ENCODE results near the gene POLR2E.

The POLR2E gene

GRCh38 chr19:1055886-1056620 lies 39.1 kb downstream of the POLR2E start:
- no peak for TF ChIP-seq CTCF (IDR thresholded peaks at IDR 0.05; ENCODE audit: low read depth, low read length)
- H3K4me3 ChIP-seq (replicated peaks in 1 of 2; ENCODE audit: low read depth in 2 of 2, low read length in 2 of 2) = no peak overlapping the region

GRCh38 chr19:1055028-1055425 lies 40.1 kb downstream of the POLR2E start:
- no peak for DNase-seq (ENCODE audit: low read depth in 2 of 2)
- H3K4me3 ChIP-seq (replicated peaks in 1 of 2; ENCODE audit: low read depth in 2 of 2, low read length in 2 of 2) = no peak overlapping the region
- TF ChIP-seq CTCF (IDR thresholded peaks at IDR 0.05; ENCODE audit: low read depth, low read length) = no peak

More at GRCh38 chr19:1055886-1056620, 39.1 kb downstream of the POLR2E start:
- DNase-seq (ENCODE audit: low read depth in 2 of 2) = no peak

- DNase-seq (ENCODE audit: low read depth in 2 of 2) = no peak
- no peak overlapping the region for H3K4me3 ChIP-seq (replicated peaks in 1 of 2; ENCODE audit: low read depth in 2 of 2, low read length in 2 of 2)
- no peak for TF ChIP-seq CTCF (IDR thresholded peaks at IDR 0.05; ENCODE audit: low read depth, low read length)
Observed at GRCh38 chr19:1054102-1055027, 40.8 kb downstream of the POLR2E start.

GRCh38 chr19:1053176-1054101 lies 41.7 kb downstream of the POLR2E start:
- H3K4me3 ChIP-seq (replicated peaks in 1 of 2; ENCODE audit: low read depth in 2 of 2, low read length in 2 of 2) = no peak overlapping the region
- TF ChIP-seq CTCF (IDR thresholded peaks at IDR 0.05; ENCODE audit: low read depth, low read length) = no peak
- DNase-seq (ENCODE audit: low read depth in 2 of 2) = no peak

DNA sequence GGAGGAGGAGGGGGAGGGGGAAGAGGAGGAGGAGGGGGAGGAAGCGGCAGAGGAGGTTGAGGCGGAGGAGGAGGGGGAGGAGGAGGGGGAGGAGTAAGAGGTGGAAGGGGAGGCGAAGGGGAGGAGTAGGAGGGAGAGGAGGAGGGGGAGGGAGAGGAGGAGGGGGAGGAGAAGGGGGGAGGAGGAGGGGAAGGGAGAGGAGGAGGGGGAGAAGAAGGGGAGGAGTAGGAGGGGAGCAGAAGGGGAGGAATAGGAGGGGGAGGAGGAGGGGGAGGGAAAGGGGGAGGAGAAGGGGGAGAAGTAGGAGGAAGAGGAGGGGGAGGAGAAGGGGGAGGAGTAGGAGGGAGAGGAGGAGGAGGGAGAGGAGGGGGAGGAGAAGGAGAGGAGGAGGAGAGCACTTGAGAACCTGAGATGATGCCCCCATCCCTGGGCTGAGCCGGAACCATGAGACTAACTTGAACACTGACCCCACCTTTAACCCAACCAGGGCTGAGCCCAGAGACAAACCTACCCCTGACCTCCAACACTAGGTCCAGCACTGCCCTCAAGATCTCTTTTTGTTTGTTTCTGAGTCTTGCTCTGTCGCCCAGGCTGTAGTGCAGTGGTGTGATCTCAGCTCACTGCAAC lies 42.7 kb downstream of the POLR2E start:
- DNase-seq (ENCODE audit: low read depth in 2 of 2) = no peak
- no peak for TF ChIP-seq CTCF (IDR thresholded peaks at IDR 0.05; ENCODE audit: low read depth, low read length)
- H3K4me3 ChIP-seq (replicated peaks in 1 of 2; ENCODE audit: low read depth in 2 of 2, low read length in 2 of 2) = no peak overlapping the region

GRCh38 chr19:1051791-1052190 lies 43.4 kb downstream of the POLR2E start:
- DNase-seq (ENCODE audit: low read depth in 2 of 2) = no peak
- H3K4me3 ChIP-seq (replicated peaks in 1 of 2; ENCODE audit: low read depth in 2 of 2, low read length in 2 of 2) = no peak overlapping the region
- no peak for TF ChIP-seq CTCF (IDR thresholded peaks at IDR 0.05; ENCODE audit: low read depth, low read length)

Data from cardiac fibroblast (primary cell).